Kidney glomerular epithelial cell (primary cell): ENCODE results near the gene PTPRN2.

Experiments
- DNase-seq: peaks from one replicate; lab custom pipeline; 2025; lab: John Stamatoyannopoulos, UW

PTPRN2 gene

DNA sequence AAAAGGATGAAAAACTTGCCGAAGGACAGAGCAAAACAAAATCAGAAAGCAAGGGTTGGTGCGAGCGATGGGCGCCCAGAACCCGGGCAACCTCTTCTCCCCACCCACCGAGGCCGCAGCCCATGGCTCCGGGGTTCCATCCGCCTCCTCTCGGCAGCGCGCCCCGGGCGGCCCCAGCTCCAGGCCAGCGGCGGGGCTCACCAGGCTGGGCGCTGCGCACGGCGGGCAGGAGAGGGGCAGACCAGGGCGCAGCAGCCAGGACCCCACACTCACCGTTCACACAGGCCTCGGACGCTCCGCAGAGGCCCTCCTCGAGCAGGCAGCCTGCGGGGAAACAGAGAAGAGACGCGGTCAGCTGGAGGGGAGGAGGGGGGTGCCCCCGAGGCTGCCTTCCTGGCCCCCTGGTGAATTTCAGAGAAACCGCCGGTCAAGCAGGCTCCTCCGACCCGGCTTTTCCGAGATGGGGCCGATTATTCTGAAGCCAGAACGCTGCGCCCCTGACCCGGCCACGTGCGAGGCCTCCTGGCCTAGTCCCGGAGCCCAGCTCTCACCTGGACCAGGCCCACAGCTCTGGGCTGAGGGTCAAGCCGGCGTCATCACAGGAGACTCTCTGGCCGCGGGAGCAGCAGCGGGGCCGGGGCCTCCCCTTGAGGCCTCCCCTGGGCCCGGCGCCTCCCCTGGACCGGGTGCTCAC lies 98.0 kb downstream of the PTPRN2 start:
- DNase-seq = no peak

DNA sequence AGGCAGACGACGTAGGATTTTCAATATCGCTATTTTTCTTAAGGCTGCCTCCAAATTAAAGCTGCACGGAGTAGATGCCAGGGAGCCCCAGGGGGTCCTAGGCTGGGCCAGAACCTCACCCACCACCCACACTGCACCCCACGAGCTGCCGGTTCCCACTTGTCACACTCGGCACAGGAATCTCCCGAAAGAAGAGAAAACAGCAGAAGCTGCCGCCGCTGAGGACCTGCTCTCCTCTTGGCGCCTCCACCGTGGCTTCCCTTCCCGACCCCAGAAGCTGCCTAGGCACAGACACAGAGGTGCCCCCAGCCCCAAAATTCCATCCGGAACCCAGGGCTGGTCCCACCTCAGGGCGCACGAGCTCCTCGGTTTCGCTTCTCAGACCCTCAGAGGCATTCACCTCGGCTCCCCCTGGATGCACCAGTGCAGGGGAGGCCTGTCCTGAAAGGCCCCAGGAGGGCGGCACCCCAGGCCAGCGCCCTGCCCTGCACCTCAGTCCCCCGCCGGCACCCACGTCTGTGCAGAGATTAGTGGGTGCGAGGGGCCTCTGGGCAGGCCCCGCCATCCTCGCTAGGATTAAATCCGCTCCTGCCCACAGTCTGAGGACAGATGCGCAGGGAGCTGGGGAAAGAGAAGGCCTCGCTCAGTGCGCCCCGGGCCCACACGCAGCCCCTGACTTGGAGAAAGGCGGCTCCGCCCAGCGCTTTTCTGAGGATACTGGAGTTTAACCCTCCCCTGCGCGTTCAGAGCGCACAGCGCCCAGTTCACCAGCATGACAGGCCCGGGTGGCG lies 99.2 kb downstream of the PTPRN2 start:
- no peak for DNase-seq

GRCh38 chr7:158487631-158488151 lies 99.9 kb downstream of the PTPRN2 start:
- no peak for DNase-seq

GRCh38 chr7:158486919-158487318 lies 100.7 kb downstream of the PTPRN2 start:
- no peak for DNase-seq

DNA sequence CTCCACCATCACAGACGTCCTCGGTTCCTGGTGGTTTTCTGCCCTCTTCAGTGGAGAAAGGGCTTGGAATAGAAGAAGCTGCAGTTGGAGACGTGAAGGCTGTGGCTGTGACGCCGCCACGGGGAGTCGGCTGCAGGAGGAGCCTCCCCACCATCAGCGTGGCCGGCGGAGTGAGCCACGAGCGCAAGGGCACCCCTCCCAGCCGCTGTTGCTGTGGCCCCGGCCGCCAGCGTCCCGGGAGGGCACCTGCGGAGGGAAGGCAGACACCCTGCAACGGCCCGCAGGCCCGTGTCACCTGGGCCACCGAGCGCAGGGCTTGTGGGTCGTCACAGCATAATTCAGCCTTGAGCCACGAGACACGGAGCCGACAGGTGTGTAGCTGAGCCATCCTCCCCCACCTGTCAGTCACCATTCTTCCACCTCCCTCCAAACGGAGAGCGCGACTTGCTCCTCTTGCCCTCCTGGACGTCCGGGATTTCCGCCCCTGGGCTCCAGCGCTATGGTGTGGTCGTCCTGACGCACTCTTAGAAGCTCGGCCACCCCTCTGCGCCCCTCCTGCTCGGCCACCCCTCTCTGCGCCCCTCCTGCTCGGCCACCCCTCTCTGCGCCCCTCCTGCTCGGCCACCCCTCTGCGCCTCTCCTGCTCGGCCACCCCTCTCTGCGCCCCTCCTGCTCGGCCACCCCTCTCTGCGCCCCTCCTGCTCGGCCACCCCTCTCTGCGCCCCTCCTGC lies 102.7 kb downstream of the PTPRN2 start:
- DNase-seq = no peak

DNA sequence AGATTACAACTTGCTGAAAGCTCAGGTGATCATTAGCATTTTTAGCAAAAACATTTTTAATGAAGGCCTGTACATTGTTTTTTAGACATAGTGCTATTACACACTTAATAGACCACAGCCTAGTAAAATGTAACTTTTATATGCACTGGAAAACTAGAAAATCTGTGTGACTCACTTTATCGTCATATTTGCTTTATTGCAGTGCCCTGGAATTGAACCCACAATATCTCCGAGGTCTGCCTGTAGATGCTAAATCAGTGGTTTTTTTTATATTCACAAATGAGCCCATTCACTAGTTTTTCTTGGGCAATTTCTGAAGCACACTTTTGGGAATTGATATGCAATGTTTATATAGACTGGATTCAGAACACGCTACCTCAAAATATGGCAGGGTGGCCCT lies 105.1 kb downstream of the PTPRN2 start:
- no peak for DNase-seq

- DNase-seq = no peak
These were observed 108.0 kb downstream of the PTPRN2 start for GRCh38 chr7:158479664-158480025.

GRCh38 chr7:158479021-158479663 lies 108.5 kb downstream of the PTPRN2 start:
- no peak for DNase-seq

DNA sequence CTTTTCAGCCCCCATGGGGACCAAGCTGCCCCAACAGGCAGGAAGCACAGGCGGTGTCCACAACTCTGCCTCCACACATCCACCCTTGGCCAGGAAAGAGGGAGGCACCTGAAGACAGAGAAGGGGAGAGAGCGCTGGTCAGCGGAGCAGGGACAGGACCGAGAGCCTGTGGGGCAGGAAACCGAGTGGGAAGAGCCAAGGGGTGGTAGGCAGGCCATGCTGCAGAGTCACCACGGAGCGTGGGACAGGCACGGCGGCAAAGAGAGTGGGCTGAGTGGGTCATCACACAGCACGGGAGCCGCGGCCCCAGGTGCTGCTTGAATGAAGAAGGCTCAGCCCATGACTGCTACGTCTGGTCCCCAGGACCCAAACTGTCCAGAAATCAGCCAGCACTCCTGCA lies 109.8 kb downstream of the PTPRN2 start:
- no peak for DNase-seq

- DNase-seq = no peak
These were observed 111.2 kb downstream of the PTPRN2 start for GRCh38 chr7:158476331-158476932.

- DNase-seq = no peak
These were observed 112.0 kb downstream of the PTPRN2 start for GRCh38 chr7:158475679-158476052.

GRCh38 chr7:158475036-158475678 lies 112.5 kb downstream of the PTPRN2 start:
- DNase-seq = no peak

- no peak for DNase-seq
These were observed 113.1 kb downstream of the PTPRN2 start for GRCh38 chr7:158474488-158474887.

DNA sequence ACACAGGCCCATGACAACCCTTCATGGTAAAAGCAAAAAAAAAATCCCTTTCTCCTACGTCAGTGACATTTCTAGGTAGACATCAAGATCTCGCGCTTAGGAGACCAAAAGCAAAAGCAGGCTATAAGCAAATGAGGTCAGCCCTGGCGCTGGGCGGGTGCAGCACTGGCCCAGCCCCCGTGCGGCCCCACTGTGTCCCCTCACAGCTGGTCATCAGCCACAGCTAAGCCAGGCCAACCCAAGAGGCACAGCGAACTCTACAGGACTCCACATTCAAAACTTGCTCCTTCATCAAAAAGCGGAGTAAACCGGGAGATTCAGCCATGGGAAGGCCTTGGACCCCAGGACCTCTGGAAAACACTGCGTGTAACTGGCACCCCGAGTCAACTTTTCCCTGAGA lies 113.7 kb downstream of the PTPRN2 start:
- DNase-seq = no peak

DNA sequence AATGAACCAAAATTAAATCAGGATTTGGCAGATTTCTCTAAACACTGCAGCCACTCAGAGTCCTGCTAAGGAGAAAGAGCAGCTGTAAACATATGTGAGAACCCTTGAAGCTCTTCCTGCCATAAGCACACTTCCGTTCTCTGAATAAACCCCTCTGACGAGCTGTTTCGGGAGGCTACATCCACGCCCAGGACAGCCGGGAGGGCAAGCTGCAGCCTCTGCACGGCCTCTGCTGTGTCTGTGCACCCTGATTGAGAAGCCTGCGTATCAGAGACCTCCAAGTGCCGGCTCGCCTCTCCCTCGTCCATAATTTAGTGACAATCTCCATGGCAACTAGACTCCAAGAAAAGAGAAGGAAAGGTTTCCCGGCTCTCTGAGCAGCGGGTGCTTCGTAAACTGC lies 114.4 kb downstream of the PTPRN2 start:
- DNase-seq = no peak

DNA sequence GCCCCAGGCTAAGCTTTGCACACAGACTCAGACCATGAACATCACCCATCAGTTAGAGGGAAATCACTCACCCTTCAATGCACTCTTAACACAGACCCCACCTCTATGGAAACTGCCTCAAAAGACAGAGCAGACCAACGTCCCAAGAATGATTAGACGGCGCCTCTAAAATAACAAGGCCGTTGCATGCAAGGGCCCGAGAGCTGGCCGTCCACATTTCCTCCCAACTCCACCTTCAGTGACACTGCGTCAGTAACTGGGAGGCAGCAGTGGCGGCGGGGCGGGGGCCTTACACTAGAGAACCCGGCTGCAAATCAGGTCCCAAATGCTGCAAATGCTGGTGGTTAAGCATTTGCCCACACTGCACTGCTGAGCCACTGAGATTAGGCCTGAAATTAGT lies 115.0 kb downstream of the PTPRN2 start:
- no peak for DNase-seq

GRCh38 chr7:158471716-158472115 lies 115.9 kb downstream of the PTPRN2 start:
- no peak for DNase-seq

DNA sequence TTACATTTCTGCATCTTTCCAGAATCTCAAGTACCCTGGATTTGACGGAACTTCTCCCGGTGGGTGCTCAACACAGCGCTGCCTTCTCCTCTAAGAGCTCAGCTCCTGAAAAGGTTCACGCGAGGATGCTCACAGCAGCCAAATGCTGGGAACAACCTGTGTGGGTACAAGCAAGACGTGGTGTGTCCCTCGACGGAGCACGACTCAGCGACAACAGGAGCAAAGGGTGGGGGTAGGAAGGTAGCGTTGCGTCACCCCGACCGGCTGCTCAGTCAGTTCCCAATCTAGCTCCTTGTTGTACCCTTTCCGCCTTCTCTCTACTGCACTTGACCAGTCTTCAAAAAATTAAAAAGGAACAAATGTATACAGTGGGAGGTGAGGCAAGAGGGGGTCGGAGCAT lies 117.3 kb downstream of the PTPRN2 start:
- DNase-seq = no peak

GRCh38 chr7:158469396-158470051 lies 118.1 kb downstream of the PTPRN2 start:
- no peak for DNase-seq

- no peak for DNase-seq
These were observed 118.8 kb downstream of the PTPRN2 start for GRCh38 chr7:158468700-158469296.
